ENCODE data around the gene CDK5R1. TPM values are rescaled to one million over a fixed set of nuclear protein-coding genes. Genes with fewer than 3 reads are reported as not detected.
A peak's percentile ranks its signal among the peaks of the same experiment; 100 is the strongest.

Gene CDK5R1
- total RNA-seq, 1 experiment from 2014 or later: 5.0 TPM

DNA sequence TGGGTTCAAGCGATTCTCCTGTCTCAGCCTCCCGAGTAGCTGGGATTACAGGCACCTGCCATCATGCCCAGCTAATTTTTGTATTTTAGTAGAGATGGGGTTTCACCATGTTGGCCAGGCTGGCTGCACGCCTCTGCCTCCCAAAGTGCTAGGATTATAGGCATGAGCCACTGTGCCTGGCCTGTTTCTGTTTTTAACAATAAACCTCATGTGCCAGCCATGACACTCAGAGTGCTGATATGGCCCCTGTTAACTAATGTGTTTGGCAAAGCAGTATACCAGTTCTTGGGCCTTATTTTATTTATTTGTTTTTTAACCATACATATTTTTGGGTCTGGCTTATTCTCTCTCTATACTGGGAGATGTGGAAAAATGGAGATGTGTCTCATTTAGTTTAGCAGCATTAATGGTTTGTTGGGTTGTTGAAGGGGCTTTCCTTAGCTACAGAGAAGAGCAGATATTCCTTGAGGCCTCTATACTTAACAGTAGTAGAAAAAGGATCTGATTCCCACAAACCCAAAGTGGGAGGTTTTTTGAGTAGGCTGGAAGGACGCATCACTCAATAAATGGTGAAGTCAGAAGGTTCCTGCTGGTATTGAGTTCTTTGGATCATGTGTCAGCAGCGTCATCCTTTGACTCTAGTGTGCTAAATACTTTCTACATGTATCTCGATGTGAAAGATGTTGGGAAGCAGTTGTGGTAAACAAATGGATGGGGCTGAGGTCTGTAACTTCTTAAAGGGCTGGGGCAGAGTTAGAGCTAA, 16.2 kb upstream of the CDK5R1 start:
- DNase-seq (ENCODE audit: low spot score): no peak

DNA sequence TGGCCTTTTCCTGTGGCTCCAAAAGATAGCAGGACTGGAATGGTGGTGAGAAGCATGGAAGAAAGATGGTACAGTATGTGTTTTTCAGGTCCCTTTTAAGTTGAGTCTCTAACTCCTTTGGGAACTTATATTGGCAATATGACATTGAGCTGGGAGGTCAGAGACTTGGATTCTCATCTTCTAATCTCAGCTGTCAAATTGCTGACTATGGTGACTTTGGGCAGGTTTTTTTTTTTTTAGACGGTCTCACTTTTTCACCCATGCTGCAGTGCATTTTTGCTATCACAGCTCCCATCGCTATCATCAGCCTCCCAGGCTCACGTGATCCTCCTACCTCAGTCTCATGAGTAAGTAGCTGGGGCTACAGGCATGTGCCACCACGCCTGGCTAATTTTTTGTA, 15.1 kb upstream of the CDK5R1 start:
- DNase-seq (ENCODE audit: low spot score): no peak

DNA sequence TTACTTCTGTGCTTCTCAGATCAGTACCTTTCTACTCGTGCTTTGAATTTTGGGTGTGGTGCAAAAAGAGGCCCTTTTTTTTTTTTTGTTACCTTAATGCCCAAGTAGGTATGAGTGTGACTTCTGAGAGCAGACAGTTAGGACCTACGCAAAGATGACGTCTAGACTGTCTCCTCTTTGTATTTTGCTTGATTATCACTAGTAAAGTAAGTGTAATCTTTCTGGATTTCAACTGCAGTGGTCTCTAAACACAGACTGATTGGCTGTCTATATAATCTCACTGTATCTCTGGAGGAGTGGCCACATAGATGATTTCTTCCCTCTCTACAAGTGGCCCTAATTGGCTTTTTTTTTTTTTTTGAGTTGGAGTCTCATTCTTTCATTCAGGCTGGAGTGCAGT, 11.5 kb upstream of the CDK5R1 start:
- no peak for DNase-seq (ENCODE audit: low spot score)

DNA sequence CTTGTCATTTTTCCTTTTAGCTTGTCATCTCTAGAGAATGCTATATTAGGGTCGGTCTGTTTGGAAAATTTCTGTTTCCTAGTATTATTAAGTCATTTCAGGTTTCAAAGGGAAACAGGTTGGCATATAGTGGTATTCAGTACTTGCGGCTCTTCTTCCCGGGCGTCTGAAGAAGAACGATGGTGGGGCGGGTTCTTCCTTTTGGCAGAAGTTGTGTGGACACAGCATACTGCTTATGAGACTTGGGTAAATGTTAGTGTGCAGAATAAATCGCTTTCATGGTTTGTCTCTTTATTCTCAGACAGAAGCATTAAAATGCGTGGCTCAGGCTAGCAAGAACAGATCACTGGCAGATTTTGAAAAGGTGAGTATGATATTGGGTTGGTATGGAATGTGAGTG, 9.6 kb upstream of the CDK5R1 start:
- no peak for DNase-seq (ENCODE audit: low spot score)

DNA sequence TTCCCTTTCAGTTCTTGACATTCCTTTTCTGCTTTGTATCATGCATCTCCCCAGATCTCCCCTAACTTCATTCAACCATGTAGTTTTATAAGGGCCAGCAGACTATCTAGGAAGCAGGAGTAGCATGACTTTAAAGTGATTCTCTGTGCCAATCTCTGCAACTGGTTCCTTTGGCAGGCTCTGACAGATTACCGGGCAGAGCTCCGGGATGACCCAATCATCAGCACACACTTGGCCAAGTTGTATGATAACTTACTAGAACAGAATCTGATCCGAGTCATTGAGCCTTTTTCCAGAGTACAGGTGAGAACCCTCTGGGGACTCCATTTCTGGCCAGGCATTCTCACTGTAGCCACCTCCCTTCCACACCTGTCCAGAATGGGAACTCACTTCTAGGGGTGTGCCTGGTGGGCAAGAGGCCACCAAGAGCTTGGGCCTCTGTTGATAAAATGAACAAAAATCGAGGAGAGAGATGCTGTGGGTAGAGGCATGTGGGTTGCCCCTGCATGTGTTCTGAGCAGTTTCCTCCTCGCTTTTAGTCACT, 7.6 kb upstream of the CDK5R1 start:
- no peak for DNase-seq (ENCODE audit: low spot score)

DNA sequence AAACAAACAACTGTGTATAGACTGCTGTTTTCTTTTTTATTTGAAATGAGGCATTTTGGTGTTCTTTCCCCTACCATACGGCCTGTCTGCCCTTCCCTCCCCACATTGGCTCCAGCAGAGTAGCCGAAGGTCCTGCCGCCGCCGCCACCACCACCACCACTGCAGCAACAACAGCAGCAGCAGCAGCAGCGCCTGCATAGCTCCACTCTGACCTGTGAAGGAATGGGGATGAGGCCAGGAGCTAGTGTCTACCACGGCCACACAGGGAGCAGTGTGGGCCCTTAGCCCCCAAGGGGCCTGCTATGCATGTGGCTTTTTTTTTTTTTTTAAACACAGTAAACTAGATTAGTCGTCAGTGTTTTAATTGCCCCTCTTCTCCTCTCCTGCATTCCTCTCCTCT, 5.6 kb upstream of the CDK5R1 start:
- no peak for DNase-seq (ENCODE audit: low spot score)

DNA sequence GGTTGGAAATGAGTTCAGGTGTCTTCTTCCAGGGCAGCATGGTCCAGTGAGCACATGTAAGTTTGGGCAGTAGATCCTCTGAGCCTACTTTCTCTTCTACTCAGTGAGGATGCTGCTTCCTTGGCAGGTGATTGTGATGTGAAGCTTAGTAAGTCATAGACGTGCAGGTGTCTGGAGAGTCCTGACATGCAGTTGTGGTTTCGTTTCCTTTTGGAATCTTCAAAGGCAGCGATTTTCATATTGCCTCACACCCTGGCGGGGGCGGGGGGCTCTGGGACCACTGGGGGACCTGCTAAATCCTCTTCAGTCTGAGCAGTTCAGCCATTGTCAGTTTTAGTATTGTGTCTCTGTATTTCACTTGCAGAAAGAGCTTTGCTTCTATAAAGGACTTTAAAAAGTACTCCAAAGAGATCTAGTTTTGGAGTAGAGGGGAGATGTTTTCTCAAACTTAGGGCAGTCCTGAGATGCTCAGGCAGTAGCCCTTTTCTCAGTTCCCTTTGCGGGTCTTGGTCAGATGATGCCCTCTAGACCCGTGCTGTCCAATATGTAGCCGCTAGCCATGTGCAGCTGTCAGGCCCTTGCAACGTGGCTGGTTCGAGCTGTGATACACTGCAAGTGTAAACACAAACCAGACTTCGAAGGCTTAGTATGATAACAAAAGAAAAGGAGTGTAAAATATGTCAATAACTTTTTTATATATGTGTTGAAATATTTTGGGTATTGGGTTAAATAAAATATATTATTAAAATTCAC, 4.0 kb upstream of the CDK5R1 start:
- no peak for DNase-seq (ENCODE audit: low spot score)

DNA sequence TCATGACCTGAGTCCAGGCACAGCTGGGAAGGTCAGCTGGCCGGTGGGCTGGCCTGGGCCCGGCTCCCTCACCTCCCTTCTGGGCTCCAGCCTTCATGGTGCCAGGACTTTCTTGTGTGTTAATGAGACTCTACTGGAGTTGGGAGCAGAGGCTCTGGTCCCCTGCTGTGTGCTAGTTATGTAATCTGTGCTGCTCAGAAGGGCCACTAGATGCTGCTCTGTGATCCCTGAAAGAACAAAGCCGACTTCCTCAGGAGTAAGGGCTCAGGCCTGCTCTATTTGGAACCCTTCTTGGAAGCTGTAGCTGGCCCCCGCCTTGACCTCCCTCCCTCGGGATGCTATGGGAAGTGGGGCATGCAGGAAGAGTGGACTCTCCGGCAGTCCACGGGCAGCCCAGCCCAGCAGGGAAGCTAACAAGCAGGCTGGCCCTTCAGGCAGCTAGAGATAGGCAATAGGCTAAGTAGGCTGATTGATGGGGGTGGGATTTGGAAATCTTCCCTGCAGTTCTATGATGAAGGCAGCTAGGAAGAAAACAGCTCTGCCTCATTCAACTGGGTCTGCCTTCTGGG, 3.3 kb upstream of the CDK5R1 start:
- peak; percentile 92 for DNase-seq (ENCODE audit: low spot score)

DNA sequence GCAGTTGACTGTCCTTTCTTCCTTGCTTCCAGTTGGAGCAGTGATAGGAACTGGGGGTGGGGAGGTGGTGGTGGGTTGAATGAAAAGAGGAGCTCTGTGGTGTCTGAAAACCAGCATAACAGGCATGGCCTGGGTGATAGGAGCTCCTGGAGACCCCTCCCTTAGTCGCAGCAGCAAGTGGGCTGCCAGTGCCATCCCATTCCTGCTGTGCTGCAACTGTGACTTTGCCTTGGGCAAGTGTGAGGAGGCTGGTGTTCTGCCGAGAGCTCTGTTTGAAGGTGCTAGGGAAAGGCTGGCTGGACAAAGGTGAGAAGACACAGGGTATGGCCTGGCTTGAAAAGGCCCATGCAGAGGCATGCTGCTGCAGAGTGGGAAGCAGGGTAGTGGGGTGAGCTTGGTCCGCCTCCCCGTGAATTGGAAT, 2.7 kb upstream of the CDK5R1 start:
- no peak for DNase-seq (ENCODE audit: low spot score)

DNA sequence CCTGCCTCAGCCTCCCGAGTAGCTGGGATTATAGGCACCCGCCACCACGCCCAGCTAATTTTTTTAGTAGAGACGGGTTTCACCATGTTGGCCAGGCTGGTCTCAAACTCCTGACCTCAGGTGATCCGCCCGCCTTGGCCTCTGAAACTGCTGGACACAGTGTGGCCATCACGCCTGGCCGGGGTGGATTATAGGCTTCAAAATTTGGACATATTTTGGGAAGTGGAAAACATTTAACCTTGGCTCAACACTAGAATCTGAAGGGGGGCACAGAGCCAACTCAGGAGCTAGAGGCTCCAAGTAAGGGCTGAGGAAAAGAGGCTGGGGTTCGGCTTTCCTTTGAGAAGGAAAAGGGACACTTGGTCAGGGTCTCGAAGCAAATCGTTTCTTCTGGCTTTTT, 2.2 kb upstream of the CDK5R1 start:
- DNase-seq (ENCODE audit: low spot score): no peak

DNA sequence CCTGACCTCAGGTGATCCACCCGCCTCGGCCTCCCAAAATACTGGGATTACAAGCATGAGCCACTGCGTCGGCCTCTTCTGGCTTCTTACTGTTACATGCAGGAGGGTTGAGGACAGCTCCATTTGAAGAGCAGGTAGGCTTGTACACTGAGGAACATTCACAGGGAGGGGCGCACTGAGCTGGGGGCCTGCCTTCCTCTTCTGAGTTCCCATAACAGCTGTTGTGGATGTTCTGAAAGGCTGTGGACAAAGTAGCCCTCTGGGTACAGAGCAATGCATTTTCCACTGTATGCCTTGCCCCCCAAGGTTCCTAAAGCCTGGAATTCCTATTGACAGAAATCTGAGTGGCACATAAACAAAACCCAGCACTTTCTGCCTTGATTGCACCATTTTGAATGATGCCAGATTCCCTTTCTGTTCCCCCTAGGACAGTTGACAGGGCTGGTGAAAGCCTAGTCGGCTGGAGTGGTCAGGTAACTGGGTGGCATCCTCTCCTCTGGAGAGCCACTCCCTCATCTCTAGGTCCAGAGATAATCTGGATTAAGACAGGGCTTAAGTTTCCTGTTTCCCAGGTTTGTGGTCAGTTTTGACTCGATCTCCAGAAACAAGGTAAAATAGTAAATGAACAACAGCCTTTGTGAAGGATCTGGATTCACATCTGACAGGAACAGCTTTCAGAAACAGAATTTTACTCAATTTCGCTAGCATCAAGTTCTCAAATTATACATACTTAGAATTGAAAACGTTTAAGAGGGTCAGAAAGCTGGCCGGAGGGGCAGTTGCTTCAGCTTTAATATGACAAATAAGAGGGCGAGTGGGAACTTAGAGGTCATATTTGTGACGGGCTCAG, 1.3 kb upstream of the CDK5R1 start:
- no peak for DNase-seq (ENCODE audit: low spot score)

DNA sequence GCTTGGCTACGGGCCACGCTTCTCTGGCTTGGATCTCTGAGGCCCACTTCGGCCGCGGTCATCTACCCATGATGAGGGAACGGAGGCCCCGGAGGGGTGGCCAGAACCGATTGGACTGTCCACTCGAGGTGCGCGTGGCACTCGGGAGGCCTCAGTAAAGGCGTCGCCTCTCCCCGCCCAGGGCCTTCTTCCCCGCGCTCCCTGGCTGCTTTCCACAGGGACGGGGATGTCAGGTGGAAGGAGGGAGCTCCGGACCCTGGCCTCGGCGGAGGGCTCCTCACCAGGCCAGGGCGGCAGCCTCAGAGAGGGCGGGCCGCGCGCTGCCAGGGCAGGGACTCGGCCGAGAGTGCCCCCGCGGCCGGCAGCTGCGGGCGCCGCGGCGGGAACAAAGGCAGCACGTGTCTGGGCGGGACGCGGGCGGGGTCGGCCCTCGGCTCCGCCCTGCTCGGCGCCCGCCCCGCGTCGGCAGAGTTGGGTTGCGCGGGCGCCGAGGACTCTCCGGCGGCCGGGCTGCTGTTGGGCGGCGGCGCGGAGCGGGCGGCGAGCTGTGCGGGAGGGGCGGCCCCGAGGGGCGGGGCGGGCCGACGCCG, 587 bp upstream of the CDK5R1 start:
- DNase-seq (ENCODE audit: low spot score): peak; percentile 73

DNA sequence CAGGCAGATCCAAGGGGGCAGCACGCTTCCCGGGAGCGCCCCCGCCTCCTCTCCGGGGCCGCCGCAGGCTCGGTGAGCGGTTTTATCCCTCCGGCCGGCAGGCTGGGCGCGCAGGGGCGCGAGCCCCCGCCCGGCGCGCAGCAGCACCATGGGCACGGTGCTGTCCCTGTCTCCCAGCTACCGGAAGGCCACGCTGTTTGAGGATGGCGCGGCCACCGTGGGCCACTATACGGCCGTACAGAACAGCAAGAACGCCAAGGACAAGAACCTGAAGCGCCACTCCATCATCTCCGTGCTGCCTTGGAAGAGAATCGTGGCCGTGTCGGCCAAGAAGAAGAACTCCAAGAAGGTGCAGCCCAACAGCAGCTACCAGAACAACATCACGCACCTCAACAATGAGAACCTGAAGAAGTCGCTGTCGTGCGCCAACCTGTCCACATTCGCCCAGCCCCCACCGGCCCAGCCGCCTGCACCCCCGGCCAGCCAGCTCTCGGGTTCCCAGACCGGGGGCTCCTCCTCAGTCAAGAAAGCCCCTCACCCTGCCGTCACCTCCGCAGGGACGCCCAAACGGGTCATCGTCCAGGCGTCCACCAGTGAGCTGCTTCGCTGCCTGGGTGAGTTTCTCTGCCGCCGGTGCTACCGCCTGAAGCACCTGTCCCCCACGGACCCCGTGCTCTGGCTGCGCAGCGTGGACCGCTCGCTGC, 832 bp downstream of the CDK5R1 start:
- DNase-seq (ENCODE audit: low spot score): no peak

DNA sequence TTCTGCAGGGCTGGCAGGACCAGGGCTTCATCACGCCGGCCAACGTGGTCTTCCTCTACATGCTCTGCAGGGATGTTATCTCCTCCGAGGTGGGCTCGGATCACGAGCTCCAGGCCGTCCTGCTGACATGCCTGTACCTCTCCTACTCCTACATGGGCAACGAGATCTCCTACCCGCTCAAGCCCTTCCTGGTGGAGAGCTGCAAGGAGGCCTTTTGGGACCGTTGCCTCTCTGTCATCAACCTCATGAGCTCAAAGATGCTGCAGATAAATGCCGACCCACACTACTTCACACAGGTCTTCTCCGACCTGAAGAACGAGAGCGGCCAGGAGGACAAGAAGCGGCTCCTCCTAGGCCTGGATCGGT, 1.4 kb downstream of the CDK5R1 start:
- no peak for DNase-seq (ENCODE audit: low spot score)

DNA sequence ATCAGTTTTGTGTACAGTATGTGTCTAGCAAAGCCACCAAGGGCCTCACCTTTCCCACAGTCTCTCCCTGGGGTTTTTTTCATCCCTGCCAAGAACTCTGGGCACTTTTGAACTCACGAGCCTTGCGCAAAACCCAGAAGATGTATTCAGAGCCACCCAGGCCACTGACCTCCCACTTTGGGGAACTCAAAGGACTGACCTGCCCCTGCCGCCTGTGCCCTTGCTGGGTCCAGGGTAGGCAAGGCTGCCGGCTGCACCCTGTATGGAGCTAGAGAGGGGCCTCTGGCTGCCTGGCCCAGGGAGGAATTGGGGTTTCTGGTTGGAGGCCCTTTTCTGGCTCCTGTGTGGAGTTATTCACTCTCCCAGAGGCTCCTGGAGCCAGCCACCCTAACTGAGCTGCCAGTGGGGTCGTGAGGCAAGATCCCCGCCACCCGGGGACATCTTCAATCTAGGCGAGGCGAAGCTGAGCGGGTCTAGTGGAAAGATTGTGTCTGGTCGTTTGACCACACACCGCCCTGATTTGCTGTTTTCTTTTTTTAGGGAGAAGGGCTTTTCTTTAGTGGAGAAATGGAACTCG, 1.9 kb downstream of the CDK5R1 start:
- no peak for DNase-seq (ENCODE audit: low spot score)

DNA sequence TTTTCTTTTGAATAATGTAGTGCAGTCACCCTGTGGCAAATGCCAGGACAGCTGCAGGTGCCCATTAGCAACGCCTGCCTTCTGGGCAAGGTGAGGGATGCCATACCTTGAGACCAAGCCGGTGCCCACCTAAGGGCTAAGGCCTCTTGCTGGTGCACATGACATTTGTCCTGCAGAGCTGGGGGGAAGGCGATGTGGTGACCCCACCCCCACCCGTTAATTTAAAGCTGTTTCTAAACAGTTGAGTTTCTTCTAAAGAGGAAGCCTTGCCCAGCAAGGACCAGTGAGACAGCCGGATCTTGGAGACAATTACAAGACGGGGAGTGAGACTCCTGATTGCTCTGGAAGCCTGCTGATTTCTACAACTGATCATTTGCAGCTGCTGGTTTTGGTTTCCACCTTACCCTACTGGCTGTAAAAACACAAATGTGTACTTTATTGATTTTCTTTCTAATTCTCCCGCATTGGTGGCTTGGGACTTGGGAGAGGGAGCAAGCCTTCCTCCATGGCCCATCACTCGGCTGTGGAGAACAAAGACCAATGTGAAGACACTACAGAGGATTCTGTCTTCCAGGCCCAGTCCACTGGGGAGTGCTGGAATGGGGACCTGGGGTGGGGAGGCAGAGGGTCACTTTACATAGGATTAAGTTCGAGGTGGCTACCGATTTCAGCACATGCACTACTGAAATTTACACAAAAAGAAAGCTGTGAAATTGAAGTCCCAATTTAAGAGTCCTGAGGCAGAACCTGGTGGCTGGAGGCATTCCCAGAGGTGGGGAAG, 2.7 kb downstream of the CDK5R1 start:
- no peak for DNase-seq (ENCODE audit: low spot score)

DNA sequence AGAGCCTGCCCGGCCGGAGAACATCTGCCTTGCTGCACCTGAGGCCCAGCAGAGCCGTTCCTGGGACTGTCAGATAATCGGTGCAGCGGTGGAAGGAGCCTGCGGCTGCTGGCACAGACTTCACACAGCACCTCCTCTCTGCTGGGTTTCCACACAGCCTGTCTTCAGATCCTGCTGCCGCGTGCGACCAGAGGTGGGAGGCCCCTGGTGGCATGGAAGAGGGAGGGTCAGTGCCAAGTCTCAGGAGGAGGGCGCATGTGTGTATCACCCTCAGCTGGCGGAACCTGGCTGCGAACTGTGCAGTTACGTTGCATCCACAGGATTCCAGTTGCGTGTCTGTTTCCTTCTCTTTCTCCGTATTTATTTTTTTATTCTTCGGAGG, 3.3 kb downstream of the CDK5R1 start:
- no peak for DNase-seq (ENCODE audit: low spot score)

DNA sequence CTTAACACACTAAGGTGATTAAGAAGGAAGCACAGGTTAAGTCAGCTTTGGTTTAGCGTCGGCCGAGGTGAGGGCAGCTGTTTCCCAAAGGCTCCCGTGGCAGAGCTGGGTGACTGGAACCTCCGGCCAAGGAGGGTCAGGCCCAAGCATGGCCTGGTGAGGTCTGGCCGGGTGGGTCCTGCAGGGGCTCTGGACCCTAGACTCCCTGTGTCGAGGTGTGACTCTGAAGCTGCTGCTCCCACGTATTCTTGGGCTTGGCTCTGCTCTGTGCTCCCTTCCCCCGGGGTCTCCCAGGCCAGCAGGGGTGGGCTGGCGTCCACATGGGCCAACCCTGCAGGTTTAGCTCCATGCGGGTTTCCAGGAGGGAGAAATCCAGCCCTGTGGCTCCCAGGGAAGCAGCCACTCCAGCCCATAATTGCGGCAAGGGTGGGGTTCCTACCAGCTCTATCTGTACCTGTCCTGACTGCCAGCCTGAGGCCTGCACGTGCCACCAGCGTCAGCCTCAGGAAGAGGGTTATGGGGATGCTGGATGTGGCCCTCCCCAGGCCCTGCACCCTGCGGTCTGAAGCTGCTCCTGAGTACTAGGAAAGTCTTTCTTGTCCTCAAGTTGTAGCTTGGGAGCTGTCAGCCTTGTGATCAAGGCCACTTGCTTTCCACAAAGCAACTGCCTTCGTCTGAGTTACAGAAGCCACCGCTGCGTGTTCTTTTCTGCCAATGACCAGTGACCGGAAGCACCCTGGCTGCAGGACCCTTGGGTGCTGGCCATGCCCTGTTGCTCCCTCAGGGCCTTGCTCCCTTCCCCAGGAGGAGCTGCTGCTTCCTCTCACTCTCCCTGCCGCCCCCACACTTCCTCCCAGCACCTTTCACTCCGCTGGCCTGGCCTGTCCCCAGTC, 4.8 kb downstream of the CDK5R1 start:
- no peak for DNase-seq (ENCODE audit: low spot score)

DNA sequence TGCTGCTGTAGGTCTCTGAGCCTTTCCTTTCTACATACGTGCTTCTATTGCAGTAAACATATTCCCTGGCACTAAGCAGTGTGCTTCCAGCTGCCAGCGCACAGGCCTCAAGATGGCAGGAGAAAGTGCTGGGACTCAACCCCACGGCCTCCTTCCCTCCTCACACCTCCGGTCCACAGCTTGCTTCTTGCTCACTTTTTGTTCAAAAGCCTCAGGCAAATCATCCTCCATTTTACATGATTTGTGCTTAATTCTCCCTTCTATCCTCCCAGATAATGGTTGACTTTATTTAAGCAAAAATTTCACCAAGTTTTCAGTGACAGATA, 5.4 kb downstream of the CDK5R1 start:
- DNase-seq (ENCODE audit: low spot score): no peak
